Kidney (tissue), 14 donors: ENCODE data around the gene MTMR2. TPM values are rescaled to one million over a fixed set of nuclear protein-coding genes. Genes with fewer than 3 reads are reported as not detected.

Source experiments
- DNase-seq, 5 donors: peaks; one replicate each; pipeline ENCODE4 v3.0.0-alpha.2; 2013 to 2020
- FAIRE-seq: peaks from 2 replicates; lab custom pipeline; 2012; peaks lifted over from hg19 to GRCh38; lab: Jason Lieb, UNC
- H3K27ac ChIP-seq, 2 donors: one replicate each; pipeline ENCODE4 v1.7.0; 2013; ENCODE audit warnings: low read depth in 2 of 2, low read length in 2 of 2, inconsistent platforms in 1 of 2
- H3K27me3 ChIP-seq: one replicate; pipeline ENCODE4 v1.7.1; 2013; ENCODE audit warnings: low read length, inconsistent platforms; ENCODE audit not compliant: control insufficient read depth, insufficient read depth
- H3K36me3 ChIP-seq, 3 donors: one replicate each; pipeline versions ENCODE4 v1.7.0 to v1.7.1; 2013; ENCODE audit warnings: low read length in 3 of 3, control low read depth in 1 of 3, inconsistent platforms in 1 of 3; ENCODE audit not compliant: insufficient read depth in 3 of 3, control insufficient read depth in 2 of 3
- H3K4me1 ChIP-seq, 3 donors: one replicate each; pipeline versions ENCODE4 v1.7.0 to v1.7.1; 2013; ENCODE audit warnings: low read length in 3 of 3, inconsistent platforms in 1 of 3, low read depth in 1 of 3; ENCODE audit not compliant: control insufficient read depth in 2 of 3, insufficient read depth in 2 of 3
- H3K4me3 ChIP-seq, 3 donors: one replicate each; pipeline versions ENCODE4 v1.7.0 to v1.8.1; 2013; ENCODE audit warnings: low read length in 3 of 3, control low read depth in 1 of 3, inconsistent platforms in 1 of 3
- H3K9ac ChIP-seq, 3 donors: one replicate each; pipeline versions ENCODE4 v1.7.0 to v1.7.1; 2013; ENCODE audit warnings: low read length in 3 of 3, control low read depth in 1 of 3, inconsistent platforms in 1 of 3
- H3K9me3 ChIP-seq, 3 donors: one replicate each; pipeline versions ENCODE4 v1.7.0 to v1.7.1; 2013; ENCODE audit warnings: low read length in 3 of 3, control low read depth in 1 of 3, inconsistent platforms in 1 of 3; ENCODE audit not compliant: control insufficient read depth in 2 of 3, insufficient read depth in 1 of 3
- intact Hi-C: fragments of 100-400 bp; cut with DNase I; formaldehyde crosslinking; loops from one replicate; pipeline ENCODE4 v1.11.1; 2022
- polyA plus RNA-seq: library from polyadenylated mRNA; stranded (reverse); fragments of 350-450 nt; fragmentation: Illumina TruSeq; extraction: RNeasy Lipid Tissue Mini Kit (QIAGEN cat#74804); gene quantifications from one replicate; pipeline ENCODE4 v1.2.3, GENCODE V29; 2014; ENCODE audit warnings: low read depth, low replicate concordance; ENCODE audit not compliant: insufficient read depth
- total RNA-seq: library from RNA; stranded (reverse); fragmentation: NEBNext Ultra II Directional; extraction: Animal tissue kit (Norgen Biotek cat#: 25700); gene quantifications from one replicate; pipeline ENCODE4 v1.2.1, GENCODE V29; 2021
- TF ChIP-seq, protein P1 (sequence below): IDR thresholded peaks from 3 replicates; pipeline ENCODE4 v1.5.1; 2012; ENCODE audit warnings: mild to moderate bottlenecking, moderate library complexity, borderline replicate concordance; ENCODE audit not compliant: insufficient read depth; ENCODE audit errors: extremely low read depth
- donor health status: control.
- donor health status: control.
- donor health status: control.
- donor health status: control.
- donor health status: control.
- donor health status: DM: yes; HTN: yes; CAD: no.
- donor health status: Normal renal cell carcinoma (clear cell type).

MTMR2 gene
- total and polyA plus RNA-seq, 2 donors from 2014 or later: 17.4 to 37.4 TPM

DNA sequence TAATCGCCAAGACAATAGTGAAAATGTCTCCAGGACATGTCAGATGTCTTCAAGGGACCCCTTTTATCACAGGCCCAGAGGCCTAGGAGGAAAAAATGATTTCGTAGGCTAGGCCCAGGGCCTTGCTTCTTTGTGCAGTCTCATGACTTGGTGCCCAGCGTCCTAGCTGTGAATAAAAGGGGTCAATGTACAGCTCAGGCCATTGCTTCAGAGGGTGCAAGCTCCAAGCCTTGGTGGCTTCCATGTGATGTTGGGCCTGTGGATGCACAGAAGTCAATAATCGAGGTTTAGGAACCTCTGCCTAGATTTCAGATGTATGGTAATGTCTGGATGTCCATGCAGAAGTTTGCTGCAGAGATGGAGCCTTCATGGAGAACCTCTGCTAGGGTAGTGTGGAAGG, 20.7 kb upstream of the MTMR2 start:
- Histone ChIP-seq H3K9me3 (peaks cover 0 to 5% (median 0%) of the 10 kb centered on the region in 3 donors), H3K4me1 (no peaks in the 10 kb centered on the region), H3K4me3 (no peak overlapping the region), H3K27me3 (no peaks in the 10 kb centered on the region), H3K9ac (no peak overlapping the region), H3K36me3 (no peaks in the 10 kb centered on the region), H3K27ac (no peak overlapping the region)
- DNase-seq (no peak), FAIRE-seq (no peak)
- intact Hi-C loops: no loop called here
- TF ChIP-seq, protein P1, sequence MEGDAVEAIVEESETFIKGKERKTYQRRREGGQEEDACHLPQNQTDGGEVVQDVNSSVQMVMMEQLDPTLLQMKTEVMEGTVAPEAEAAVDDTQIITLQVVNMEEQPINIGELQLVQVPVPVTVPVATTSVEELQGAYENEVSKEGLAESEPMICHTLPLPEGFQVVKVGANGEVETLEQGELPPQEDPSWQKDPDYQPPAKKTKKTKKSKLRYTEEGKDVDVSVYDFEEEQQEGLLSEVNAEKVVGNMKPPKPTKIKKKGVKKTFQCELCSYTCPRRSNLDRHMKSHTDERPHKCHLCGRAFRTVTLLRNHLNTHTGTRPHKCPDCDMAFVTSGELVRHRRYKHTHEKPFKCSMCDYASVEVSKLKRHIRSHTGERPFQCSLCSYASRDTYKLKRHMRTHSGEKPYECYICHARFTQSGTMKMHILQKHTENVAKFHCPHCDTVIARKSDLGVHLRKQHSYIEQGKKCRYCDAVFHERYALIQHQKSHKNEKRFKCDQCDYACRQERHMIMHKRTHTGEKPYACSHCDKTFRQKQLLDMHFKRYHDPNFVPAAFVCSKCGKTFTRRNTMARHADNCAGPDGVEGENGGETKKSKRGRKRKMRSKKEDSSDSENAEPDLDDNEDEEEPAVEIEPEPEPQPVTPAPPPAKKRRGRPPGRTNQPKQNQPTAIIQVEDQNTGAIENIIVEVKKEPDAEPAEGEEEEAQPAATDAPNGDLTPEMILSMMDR: no peak

DNA sequence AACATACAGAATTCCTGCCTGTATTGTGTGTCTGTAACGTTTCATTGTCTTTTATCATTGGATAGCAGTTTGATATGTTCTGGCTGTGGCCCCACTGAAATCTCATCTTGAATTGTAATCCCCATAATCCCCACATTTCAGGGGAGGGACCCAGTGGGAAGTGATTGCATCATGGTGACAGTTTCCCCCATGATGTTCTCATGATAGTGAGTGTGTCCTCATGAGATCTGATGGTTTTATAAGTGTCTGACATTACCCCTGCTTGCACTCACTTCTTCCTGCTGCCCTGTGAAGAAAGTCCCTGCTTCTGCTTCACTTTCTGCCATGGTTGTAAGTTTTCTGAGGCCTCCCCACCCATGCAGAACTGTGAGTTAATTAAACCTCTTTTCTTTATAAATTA, 19.6 kb upstream of the MTMR2 start:
- FAIRE-seq (no peak), DNase-seq (no peak)
- no peaks in the 10 kb centered on the region for H3K36me3 ChIP-seq
- H3K9ac ChIP-seq: no peak overlapping the region
- no peaks in the 10 kb centered on the region for H3K4me1 ChIP-seq
- H3K4me3 ChIP-seq: no peak overlapping the region
- intact Hi-C loops: no loop called here
- no peaks in the 10 kb centered on the region for H3K27me3 ChIP-seq
- TF ChIP-seq, protein P1: no peak
- H3K27ac ChIP-seq: no peak overlapping the region
- peaks cover 0 to 5% (median 0%) of the 10 kb centered on the region in 3 donors for H3K9me3 ChIP-seq

DNA sequence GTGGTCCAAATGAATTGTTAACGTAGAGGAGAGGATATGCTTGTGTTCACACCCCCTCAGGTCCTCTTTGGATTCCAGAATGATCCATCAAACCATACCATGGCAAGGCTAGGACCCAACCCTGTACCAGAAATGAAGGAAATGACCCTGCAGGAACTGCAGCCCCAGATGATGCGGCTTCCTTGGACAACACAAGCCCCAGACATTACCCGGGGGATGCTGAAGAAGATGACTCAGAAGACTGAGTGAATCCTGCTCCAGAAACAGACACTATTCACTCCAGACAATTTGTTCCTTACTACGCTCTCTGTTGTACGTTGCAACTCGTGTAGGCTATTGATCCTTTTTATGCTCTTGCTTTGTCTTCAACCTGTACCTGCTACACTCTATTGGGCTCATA, 15.2 kb upstream of the MTMR2 start:
- no peak overlapping the region for H3K4me3 ChIP-seq
- no peaks in the 10 kb centered on the region for H3K27me3 ChIP-seq
- FAIRE-seq (no peak), DNase-seq (no peak)
- no peaks in the 10 kb centered on the region for H3K4me1 ChIP-seq
- intact Hi-C loops: no loop called here
- no peaks in the 10 kb centered on the region for H3K36me3 ChIP-seq
- no peak overlapping the region for H3K27ac ChIP-seq
- TF ChIP-seq, protein P1: no peak
- H3K9ac ChIP-seq: no peak overlapping the region
- H3K9me3 ChIP-seq: no peaks in the 10 kb centered on the region

DNA sequence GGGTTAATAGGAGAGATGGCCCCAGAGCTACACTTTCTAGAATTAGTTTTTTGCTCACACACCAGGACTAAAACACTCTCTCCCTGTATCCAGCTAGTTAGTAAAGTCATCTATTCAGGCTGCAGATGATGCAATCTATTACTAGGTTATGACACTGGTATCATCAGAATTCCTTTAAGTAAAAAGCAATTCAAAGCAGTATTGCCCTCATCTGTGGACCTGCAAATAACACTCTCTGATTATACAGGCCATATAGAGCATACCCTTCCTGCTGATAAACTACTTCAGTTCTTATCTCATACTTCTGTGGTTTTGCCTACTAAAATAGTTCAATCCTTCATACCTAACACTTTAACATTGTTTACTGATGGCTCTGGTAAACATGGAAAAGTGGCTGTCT, 13.5 kb upstream of the MTMR2 start:
- H3K36me3 ChIP-seq: no peaks in the 10 kb centered on the region

More for the DNA sequence above, 13.5 kb upstream of the MTMR2 start:
- Histone ChIP-seq H3K4me1 (no peaks in the 10 kb centered on the region), H3K27ac (no peak overlapping the region), H3K27me3 (no peaks in the 10 kb centered on the region), H3K9ac (no peak overlapping the region), H3K9me3 (no peaks in the 10 kb centered on the region), H3K4me3 (no peak overlapping the region)
- FAIRE-seq (no peak), DNase-seq (no peak)
- TF ChIP-seq, protein P1: no peak
- intact Hi-C loops: no loop called here
